GM12878 (cell line): Measurements from ENCODE around the gene NANOS1. TPM values are rescaled to one million over a fixed set of nuclear protein-coding genes. Genes with fewer than 3 reads are reported as not detected.

Experiments used
- ATAC-seq: fragments of 200-7000 bp; cut with Tn5 transposase; 3 replicates; pipeline ENCODE4 v1.9.1; 2020; ENCODE audit warnings: mild to moderate bottlenecking, moderate library complexity
- BruUV-seq: library from RNA; stranded (reverse); fragments of 400-500 nt; replicated peaks from 2 replicates; lab custom pipeline; 2021; lab: Mats Ljungman, UMichigan
- CTCF ChIA-PET: fragments of 300-600 bp; sonication (Branson Sonifier 250); formaldehyde crosslinking; extraction: SDS; loops from one replicate; lab custom pipeline; 2021; ENCODE audit warnings: inconsistent platforms; lab: Yijun Ruan, JAX
- POLR2A ChIA-PET: fragments of 350-600 bp; formaldehyde crosslinking; extraction: SDS; loops from one replicate; lab custom pipeline; 2021; ENCODE audit warnings: inconsistent platforms; lab: Charles Lee
- RAD21 ChIA-PET: fragments of 300-600 bp; sonication (Branson Sonifier 250); formaldehyde crosslinking; loops from one replicate; lab custom pipeline; 2023; ENCODE audit warnings: antibody characterized with exemption; ENCODE audit not compliant: unreplicated experiment; lab: Charles Lee
- SMC1A ChIA-PET: fragments of 300-600 bp; sonication (Branson Sonifier 250); formaldehyde crosslinking; loops from one replicate; lab custom pipeline; 2023; ENCODE audit not compliant: unreplicated experiment, uncharacterized antibody; lab: Charles Lee
- DNase-seq: peaks from one replicate; pipeline ENCODE4 v3.0.0-alpha.2; 2011; ENCODE audit warnings: low read depth, low spot score
- FAIRE-seq: peaks from 3 replicates; lab custom pipeline; 2011; peaks lifted over from hg19 to GRCh38; lab: Jason Lieb, UNC
- H2AFZ ChIP-seq: 2 replicates; pipeline ENCODE4 v1.6.0; 2011; ENCODE audit warnings: low read depth, low read length, control low read depth; ENCODE audit not compliant: control insufficient read depth
- H3K27ac ChIP-seq: 2 replicates; pipeline ENCODE4 v1.5.1; 2011; ENCODE audit warnings: control low read depth; ENCODE audit not compliant: control insufficient read depth, insufficient read depth
- H3K27me3 ChIP-seq, 2 experiments: replicated peaks in 1 of 2; 2 replicates each; pipeline versions ENCODE4 v1.6.0 to v1.6.1; 2011; ENCODE audit warnings: low read length in 1 of 2; ENCODE audit not compliant: control insufficient read depth in 2 of 2, insufficient read depth in 2 of 2
- H3K36me3 ChIP-seq, 2 experiments: 2 replicates each; pipeline ENCODE4 v1.5.1; 2011; ENCODE audit warnings: low read length in 1 of 2; ENCODE audit not compliant: control insufficient read depth in 2 of 2, insufficient read depth in 2 of 2
- H3K4me1 ChIP-seq: 2 replicates; pipeline ENCODE4 v1.6.1; 2011; ENCODE audit warnings: mild to moderate bottlenecking, low read length, moderate library complexity, mixed read lengths; ENCODE audit not compliant: control insufficient read depth, insufficient read depth
- H3K4me2 ChIP-seq: 2 replicates; pipeline ENCODE4 v1.6.0; 2011; ENCODE audit warnings: control low read depth; ENCODE audit not compliant: control insufficient read depth, insufficient read depth
- H3K4me3 ChIP-seq: fragments of 200-600 bp; sonication (generic); 2 replicates; pipeline ENCODE4 v1.5.1; 2016
- H3K79me2 ChIP-seq: 2 replicates; pipeline ENCODE4 v1.6.0; 2011; ENCODE audit warnings: low read length; ENCODE audit not compliant: control insufficient read depth, insufficient read depth
- H3K9ac ChIP-seq: 2 replicates; pipeline ENCODE4 v1.8.0; 2011; ENCODE audit warnings: low read length, control low read depth, mixed read lengths; ENCODE audit not compliant: control insufficient read depth, insufficient read depth
- H3K9me3 ChIP-seq: replicated peaks from 3 replicates; pipeline ENCODE4 v1.5.1; 2011; ENCODE audit warnings: mild to moderate bottlenecking, low read length; ENCODE audit not compliant: control insufficient read depth, insufficient read depth
- H4K20me1 ChIP-seq: 2 replicates; pipeline ENCODE4 v1.6.0; 2011; ENCODE audit not compliant: control insufficient read depth, insufficient read depth
- GATAD2B ChIP-seq: fragments of 450-650 bp; conservative IDR thresholded peaks from 2 replicates; pipeline ENCODE4 v1.6.1; 2017; ENCODE audit warnings: low read depth, mild to moderate bottlenecking, moderate library complexity
- NFYB ChIP-seq: IDR thresholded peaks from 2 replicates; pipeline ENCODE4 v1.6.1; 2011; ENCODE audit warnings: low read depth, mild to moderate bottlenecking, low read length, improper control_type of control experiment, moderate library complexity; ENCODE audit not compliant: insufficient read depth
- NR2C2 ChIP-seq: IDR thresholded peaks from 2 replicates; pipeline ENCODE4 v1.6.1; 2011; ENCODE audit warnings: borderline replicate concordance, low read depth; ENCODE audit not compliant: control insufficient read depth, insufficient read length
- SMAD1 ChIP-seq: fragments of 450-650 bp; IDR thresholded peaks from 2 replicates; pipeline ENCODE4 v1.6.1; 2018; ENCODE audit warnings: mild to moderate bottlenecking, low read depth; ENCODE audit not compliant: partially characterized antibody
- SP1 ChIP-seq: IDR thresholded peaks from one replicate; pipeline ENCODE4 v1.6.1; 2011; ENCODE audit warnings: low read depth, low read length
- SPI1 ChIP-seq: IDR thresholded peaks from 2 replicates; pipeline ENCODE4 v1.6.1; 2011; ENCODE audit warnings: low read depth, mild to moderate bottlenecking, low read length, moderate library complexity, borderline replicate concordance; ENCODE audit not compliant: insufficient read depth
- SREBF1 ChIP-seq: IDR thresholded peaks from 2 replicates; pipeline ENCODE4 v1.6.1; 2012; ENCODE audit warnings: mild to moderate bottlenecking, low read length
- ZNF622 ChIP-seq: fragments of 450-650 bp; IDR thresholded peaks from 2 replicates; pipeline ENCODE4 v1.6.1; 2017; ENCODE audit warnings: mild to moderate bottlenecking, inconsistent platforms
- WGBS: methylation state at CpG from one replicate; pipeline ENCODE4 v1.1.6; 2016; ENCODE audit warnings: low lambda C conversion rate; ENCODE audit not compliant: insufficient replicate concordance, insufficient coverage; ENCODE audit errors: missing lambda C conversion rate; 5-methylcytosine and 5-hydroxymethylcytosine counted together
- in situ Hi-C: fragments of 300-500 bp; cut with MboI; formaldehyde crosslinking; loops from 9 replicates; pipeline ENCODE4 v1.14.3; 2018; ENCODE audit warnings: mixed read lengths
- intact Hi-C: fragments of 100-400 bp; cut with micrococcal nuclease; formaldehyde crosslinking; loops from one replicate; pipeline ENCODE4 v1.14.2; 2022; ENCODE audit not compliant: unreplicated experiment
- polyA plus RNA-seq, 11 experiments: library from polyadenylated mRNA; depleted of rRNA in 4 of 11; unstranded in 6 of 11; stranded (reverse) in 5 of 11; fragments of >200 nt; fragmentation: Nextera tagmentation in 4 of 11; fragmentation: Illumina TruSeq in 1 of 11; extraction: Ambion mirVana in 4 of 11; extraction: Trizol in 1 of 11; gene quantifications; 1 replicate in 1 of 11; 2 replicates in 10 of 11; pipeline versions ENCODE4 v1.2.1 to v1.2.3, GENCODE V29; 2011 to 2016; ENCODE audit warnings: inconsistent platforms in 2 of 11, missing spikeins in 2 of 11, low read depth in 1 of 11
- total RNA-seq, 4 experiments: library from RNA; depleted of rRNA in 3 of 4; stranded (reverse); fragments of >200 nt in 3 of 4; fragmentation: Illumina TruSeq in 1 of 4; extraction: Trizol in 1 of 4; gene quantifications; 2 replicates each; pipeline versions ENCODE4 v1.2.1 to v1.2.3, GENCODE V29; 2013 to 2021
- TF ChIP-seq, protein P1 (sequence below): IDR thresholded peaks from 2 replicates; pipeline ENCODE4 v1.6.1; 2011; ENCODE audit warnings: borderline replicate concordance, low read depth, mild to moderate bottlenecking, moderate library complexity, low read length; ENCODE audit not compliant: insufficient read depth, poor library complexity, severe bottlenecking
- TF ChIP-seq, protein P2 (sequence below): fragments of 450-650 bp; IDR thresholded peaks from 2 replicates; pipeline ENCODE4 v1.6.1; 2017; ENCODE audit warnings: mild to moderate bottlenecking, low read depth, inconsistent platforms; ENCODE audit not compliant: poor library complexity, severe bottlenecking
- TF ChIP-seq, protein P3 (sequence below): fragments of 450-650 bp; IDR thresholded peaks from 2 replicates; pipeline ENCODE4 v1.6.1; 2016; ENCODE audit warnings: mild to moderate bottlenecking

NANOS1 gene
- total and polyA plus RNA-seq, 10 of the 15 experiments (the other 5 are each of a cell fraction or from before 2014, with no cell fraction given) = 0.03 to 0.55 (median 0.28) TPM; not detected in 2

DNA sequence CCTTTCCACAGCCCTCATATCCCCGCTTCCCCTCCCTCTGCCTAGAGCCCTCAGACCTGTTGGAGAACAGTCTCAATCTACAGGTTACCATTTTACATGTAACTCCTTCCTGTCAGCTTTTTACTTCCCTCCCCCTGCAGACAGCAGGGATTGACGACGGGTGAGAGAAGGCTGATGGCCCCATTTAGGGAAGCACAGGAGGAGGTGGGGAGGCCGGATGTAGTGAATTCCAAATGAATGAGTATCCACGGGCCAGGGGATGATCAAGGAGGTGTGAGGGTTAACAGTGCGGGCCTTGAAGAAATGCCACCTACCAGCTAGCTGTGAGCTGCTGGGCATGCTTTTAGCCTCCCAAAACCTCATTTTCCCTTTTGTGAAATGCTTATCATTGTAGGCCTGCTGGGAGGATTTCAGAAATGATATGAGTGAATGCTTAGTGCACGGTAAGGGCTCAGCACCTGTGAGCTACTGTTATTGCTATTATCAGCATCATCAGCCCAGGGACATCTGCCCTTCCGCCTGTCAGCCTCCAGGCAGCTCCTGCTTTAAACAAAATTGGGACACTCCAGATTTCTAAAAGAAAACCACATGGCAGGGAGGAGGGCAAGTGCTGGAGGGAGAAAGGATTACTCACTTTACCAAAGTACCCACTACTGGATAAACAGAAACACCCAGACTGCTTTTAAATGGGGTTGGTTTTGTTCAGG, 6.5 kb upstream of the NANOS1 start:
- CTCF ChIA-PET = no interaction called here
- Histone ChIP-seq H3K9ac (no peak overlapping the region), H3K36me3 (no peaks in the 10 kb centered on the region), H3K4me3 (no peak overlapping the region), H3K4me1 (no peaks in the 10 kb centered on the region), H2AFZ (no peak overlapping the region), H3K4me2 (no peak overlapping the region), H3K9me3 (no peaks in the 10 kb centered on the region), H4K20me1 (no peaks in the 10 kb centered on the region; the same call in 1 of the 2 replicates), H3K27ac (no peak overlapping the region), H3K79me2 (no peaks in the 10 kb centered on the region), H3K27me3 (peaks cover 0 to 7% of the 10 kb centered on the region in 2 experiments; a peak in 3 of 4 replicates)
- SMC1A ChIA-PET = interaction anchor here (1.3 kb wide), 1 partner anchor 51 kb away, joined by 7 read pairs; no protein-coding TSS in a partner anchor
- no TSS peak for BruUV-seq
- no peak for DNase-seq
- WGBS = 49% methylated on average over 8 of the region's 8 CpGs
- POLR2A ChIA-PET = no interaction called here
- no peak for FAIRE-seq
- in situ Hi-C loops (no loop called here), intact Hi-C loops (no loop called here)
- no peak for TF ChIP-seq SMAD1
- RAD21 ChIA-PET = no interaction called here
- no peak for ATAC-seq

DNA sequence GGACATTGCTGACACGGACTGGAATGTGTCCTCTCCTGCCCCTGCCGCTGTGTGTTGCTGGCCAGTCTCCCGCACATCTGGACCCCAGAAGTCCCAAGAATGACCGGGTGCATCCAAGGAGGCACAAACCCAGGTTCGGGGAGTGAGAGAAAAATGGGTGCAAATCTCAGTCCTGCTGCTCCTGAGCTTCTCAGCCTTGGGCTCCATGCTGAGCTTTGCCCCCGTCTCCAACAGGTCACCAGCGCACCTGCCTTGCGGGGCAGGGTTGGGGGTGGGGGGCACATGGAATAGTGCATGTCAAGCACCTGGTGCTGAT, 6.0 kb upstream of the NANOS1 start:
- RAD21 ChIA-PET = no interaction called here
- in situ Hi-C loops (no loop called here), intact Hi-C loops (no loop called here)
- Histone ChIP-seq H3K27me3 (peaks cover 0 to 7% of the 10 kb centered on the region in 2 experiments; a peak in 3 of 4 replicates), H3K4me2 (no peak overlapping the region), H3K79me2 (no peaks in the 10 kb centered on the region), H3K4me1 (no peaks in the 10 kb centered on the region), H2AFZ (no peak overlapping the region), H3K4me3 (no peak overlapping the region), H3K9ac (no peak overlapping the region), H3K27ac (no peak overlapping the region), H3K36me3 (no peaks in the 10 kb centered on the region), H3K9me3 (no peaks in the 10 kb centered on the region), H4K20me1 (no peaks in the 10 kb centered on the region; the same call in 1 of the 2 replicates)
- DNase-seq (no peak), ATAC-seq (no peak), FAIRE-seq (no peak)
- 49% methylated on average over 8 of the region's 8 CpGs for WGBS
- CTCF ChIA-PET = no interaction called here
- no TSS peak for BruUV-seq
- POLR2A ChIA-PET = no interaction called here
- SMC1A ChIA-PET = no interaction called here
- TF ChIP-seq SP1 (no peak), GATAD2B (no peak), SPI1 (no peak), NFYB (no peak), ZNF622 (no peak), NR2C2 (no peak), SREBF1 (no peak)
- TF ChIP-seq, protein P1, sequence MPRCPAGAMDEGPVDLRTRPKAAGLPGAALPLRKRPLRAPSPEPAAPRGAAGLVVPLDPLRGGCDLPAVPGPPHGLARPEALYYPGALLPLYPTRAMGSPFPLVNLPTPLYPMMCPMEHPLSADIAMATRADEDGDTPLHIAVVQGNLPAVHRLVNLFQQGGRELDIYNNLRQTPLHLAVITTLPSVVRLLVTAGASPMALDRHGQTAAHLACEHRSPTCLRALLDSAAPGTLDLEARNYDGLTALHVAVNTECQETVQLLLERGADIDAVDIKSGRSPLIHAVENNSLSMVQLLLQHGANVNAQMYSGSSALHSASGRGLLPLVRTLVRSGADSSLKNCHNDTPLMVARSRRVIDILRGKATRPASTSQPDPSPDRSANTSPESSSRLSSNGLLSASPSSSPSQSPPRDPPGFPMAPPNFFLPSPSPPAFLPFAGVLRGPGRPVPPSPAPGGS = no peak
- TF ChIP-seq, protein P2, sequence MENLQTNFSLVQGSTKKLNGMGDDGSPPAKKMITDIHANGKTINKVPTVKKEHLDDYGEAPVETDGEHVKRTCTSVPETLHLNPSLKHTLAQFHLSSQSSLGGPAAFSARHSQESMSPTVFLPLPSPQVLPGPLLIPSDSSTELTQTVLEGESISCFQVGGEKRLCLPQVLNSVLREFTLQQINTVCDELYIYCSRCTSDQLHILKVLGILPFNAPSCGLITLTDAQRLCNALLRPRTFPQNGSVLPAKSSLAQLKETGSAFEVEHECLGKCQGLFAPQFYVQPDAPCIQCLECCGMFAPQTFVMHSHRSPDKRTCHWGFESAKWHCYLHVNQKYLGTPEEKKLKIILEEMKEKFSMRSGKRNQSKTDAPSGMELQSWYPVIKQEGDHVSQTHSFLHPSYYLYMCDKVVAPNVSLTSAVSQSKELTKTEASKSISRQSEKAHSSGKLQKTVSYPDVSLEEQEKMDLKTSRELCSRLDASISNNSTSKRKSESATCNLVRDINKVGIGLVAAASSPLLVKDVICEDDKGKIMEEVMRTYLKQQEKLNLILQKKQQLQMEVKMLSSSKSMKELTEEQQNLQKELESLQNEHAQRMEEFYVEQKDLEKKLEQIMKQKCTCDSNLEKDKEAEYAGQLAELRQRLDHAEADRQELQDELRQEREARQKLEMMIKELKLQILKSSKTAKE = no peak
- TF ChIP-seq, protein P3, sequence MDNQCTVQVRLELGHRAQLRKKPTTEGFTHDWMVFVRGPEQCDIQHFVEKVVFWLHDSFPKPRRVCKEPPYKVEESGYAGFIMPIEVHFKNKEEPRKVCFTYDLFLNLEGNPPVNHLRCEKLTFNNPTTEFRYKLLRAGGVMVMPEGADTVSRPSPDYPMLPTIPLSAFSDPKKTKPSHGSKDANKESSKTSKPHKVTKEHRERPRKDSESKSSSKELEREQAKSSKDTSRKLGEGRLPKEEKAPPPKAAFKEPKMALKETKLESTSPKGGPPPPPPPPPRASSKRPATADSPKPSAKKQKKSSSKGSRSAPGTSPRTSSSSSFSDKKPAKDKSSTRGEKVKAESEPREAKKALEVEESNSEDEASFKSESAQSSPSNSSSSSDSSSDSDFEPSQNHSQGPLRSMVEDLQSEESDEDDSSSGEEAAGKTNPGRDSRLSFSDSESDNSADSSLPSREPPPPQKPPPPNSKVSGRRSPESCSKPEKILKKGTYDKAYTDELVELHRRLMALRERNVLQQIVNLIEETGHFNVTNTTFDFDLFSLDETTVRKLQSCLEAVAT = no peak
